Stimulated activated CD4-positive, alpha-beta T cell treated with anti-CD3 and anti-CD28 coated beads, Interleukin-4, amount 100 ng/mL, for 24 hours (primary cell): ENCODE results near the gene SMC1A.
"Not testable (repeated sequence)": the region's sequence is repeated elsewhere in the genome, so short reads cannot be mapped to it uniquely, and the experiment has no call there.

Experiments used
- DNase-seq: peaks from one replicate; pipeline ENCODE4 v3.0.0-alpha.2; 2020

The SMC1A gene

GRCh38 chrX:53422086-53422860 lies at the start of gene SMC1A:
Gene SMC1A, minus strand, starts transcription at chrX:53422654. Its CDS starts 54 bp downstream, at chrX:53422600.
- DNase-seq: peak; percentile 95

- DNase-seq: no peak
Observed at GRCh38 chrX:53471346-53471745, 48.9 kb upstream of the SMC1A start.

GRCh38 chrX:53468659-53469058 lies 46.2 kb upstream of the SMC1A start:
- DNase-seq: not testable (repeated sequence)

GRCh38 chrX:53458082-53458481 lies 35.6 kb upstream of the SMC1A start:
- DNase-seq: no peak

- no peak for DNase-seq
Observed at GRCh38 chrX:53456254-53456653, 33.8 kb upstream of the SMC1A start.

- DNase-seq: no peak
Observed at GRCh38 chrX:53452812-53453211, 30.4 kb upstream of the SMC1A start.

GRCh38 chrX:53449632-53450031 lies 27.2 kb upstream of the SMC1A start:
- no peak for DNase-seq

GRCh38 chrX:53447441-53447840 lies 25.0 kb upstream of the SMC1A start:
- DNase-seq: no peak

- peak; percentile 33 for DNase-seq
Observed at GRCh38 chrX:53445977-53446376, 23.5 kb upstream of the SMC1A start.

GRCh38 chrX:53442322-53442631 lies 19.8 kb upstream of the SMC1A start:
- no peak for DNase-seq

- peak; percentile 76 for DNase-seq
Observed at GRCh38 chrX:53441531-53442321, 19.3 kb upstream of the SMC1A start.

- DNase-seq: peak; percentile 22
Observed at GRCh38 chrX:53440621-53441517, 18.4 kb upstream of the SMC1A start.

- DNase-seq: no peak
Observed at GRCh38 chrX:53440101-53440500, 17.6 kb upstream of the SMC1A start.

GRCh38 chrX:53438832-53439230 lies 16.4 kb upstream of the SMC1A start:
- DNase-seq: no peak

GRCh38 chrX:53438174-53438831 lies 15.8 kb upstream of the SMC1A start:
- no peak for DNase-seq

- DNase-seq: no peak
Observed at GRCh38 chrX:53437206-53437605, 14.8 kb upstream of the SMC1A start.

GRCh38 chrX:53435997-53436396 lies 13.5 kb upstream of the SMC1A start:
- DNase-seq: peak; percentile 62

- DNase-seq: peak; percentile 89
Observed at GRCh38 chrX:53433651-53434639, 11.5 kb upstream of the SMC1A start, which contains the start of gene HSD17B10. Gene HSD17B10, minus strand, starts transcription at chrX:53434370. Its CDS starts 25 bp downstream, at chrX:53434345.

GRCh38 chrX:53430231-53430630 lies 7.8 kb upstream of the SMC1A start:
- no peak for DNase-seq

GRCh38 chrX:53429755-53430154 lies 7.3 kb upstream of the SMC1A start:
- no peak for DNase-seq

GRCh38 chrX:53422861-53423306 lies 430 bp upstream of the SMC1A start, which contains the start of gene RIBC1:
Gene RIBC1, plus strand, starts transcription at chrX:53422873. Its CDS starts 3,404 bp downstream, at chrX:53426277.
- no peak for DNase-seq
